ENCODE data around the gene KIF5A.

KIF5A gene

DNA sequence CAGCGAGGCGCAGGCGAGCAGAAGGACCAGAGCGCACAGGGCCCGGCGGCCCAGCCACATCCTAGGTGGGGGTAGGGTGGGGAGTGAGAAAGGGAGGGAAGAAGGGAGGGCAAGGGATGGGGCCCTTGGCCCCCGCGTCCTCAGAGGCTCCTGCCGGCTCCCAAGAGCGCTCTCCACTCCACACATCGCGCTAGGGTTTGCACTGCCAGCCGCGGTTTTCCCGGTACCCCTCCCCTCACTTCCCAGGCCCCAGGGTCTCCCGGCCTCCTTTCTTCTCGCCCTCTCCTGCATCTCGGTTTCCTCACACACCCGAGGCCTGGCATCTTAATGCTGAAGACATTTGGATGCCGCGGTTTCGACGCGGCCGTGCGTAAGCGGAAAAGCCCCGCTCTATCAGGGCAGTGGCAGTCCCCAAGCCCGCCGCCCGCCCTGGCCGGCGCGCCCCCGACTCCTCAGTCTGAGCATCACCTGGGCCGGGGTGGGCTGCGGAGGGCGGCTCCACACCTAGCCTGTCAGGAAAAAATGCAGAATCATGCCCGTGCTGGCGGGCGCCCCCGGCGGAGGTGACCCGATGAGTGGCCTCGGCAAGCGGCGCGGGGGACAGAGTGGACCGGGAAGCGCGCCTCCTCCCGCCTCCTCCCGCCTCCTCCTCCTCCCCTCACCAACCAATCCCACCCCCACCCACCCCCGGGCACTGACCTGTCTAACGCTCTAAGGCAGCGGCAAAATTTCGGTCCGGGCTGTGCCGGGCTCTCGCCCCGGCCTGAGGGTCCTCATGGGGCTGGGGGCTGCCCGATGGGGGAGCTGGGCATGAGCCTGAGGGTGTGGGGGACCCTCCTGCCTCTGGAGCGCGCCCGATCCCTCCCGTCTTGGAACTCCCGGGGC lies 82.5 kb downstream of the KIF5A start:
- DNase-seq (ENCODE audit: low spot score), result no peak

DNA sequence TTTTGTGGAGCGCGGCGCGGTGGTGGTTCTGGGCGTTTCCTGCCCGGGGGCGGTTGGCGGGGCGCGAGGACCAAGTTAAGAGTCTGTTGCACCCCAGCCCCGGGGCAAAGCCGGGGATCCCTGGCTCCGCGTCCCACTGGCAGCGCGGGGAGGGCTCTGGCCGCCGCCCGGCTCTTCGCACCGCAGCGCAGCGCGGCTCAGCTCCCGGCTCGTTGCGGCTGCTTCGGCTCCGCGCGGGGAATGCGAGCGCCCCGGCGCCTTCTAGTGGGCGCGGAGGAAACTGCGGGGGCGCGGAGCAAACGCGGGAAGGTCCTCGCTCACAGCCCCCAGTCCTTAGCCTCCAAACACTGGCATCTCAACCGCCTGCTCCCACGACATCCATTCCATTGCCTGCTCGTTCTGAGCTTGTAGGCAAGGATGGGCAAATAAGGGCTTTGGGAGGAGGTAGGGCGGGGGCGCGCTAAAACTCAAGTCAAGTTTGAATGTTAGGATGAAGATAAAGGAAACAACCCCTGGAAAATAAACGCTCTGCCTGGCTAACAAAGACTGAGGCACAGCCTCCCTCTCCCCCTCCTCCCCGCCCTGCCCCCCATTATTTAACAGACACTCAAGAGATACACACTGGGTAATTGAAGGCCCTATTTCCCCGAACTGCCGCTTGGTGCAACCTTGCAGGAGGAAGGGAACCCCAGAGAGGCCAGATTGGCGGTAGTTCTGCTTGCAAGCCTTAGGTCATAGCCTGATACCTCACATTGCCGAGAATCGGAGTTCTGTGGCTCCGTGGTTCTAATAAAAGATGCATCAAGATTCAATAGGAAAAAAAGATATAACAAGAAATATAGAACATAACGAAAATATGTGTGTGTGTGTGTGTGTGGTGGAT lies 83.4 kb downstream of the KIF5A start, which contains the start of gene B4GALNT1:
Gene B4GALNT1 (minus strand): TSS at position 244 of the 883 bp plus-strand sequence. CDS start 1,069 bp downstream, outside the sequence.
- peak; percentile 84 for DNase-seq (ENCODE audit: low spot score)

All from LoVo (cell line).